ENCODE results near the gene LRPPRC.

The LRPPRC gene

DNA sequence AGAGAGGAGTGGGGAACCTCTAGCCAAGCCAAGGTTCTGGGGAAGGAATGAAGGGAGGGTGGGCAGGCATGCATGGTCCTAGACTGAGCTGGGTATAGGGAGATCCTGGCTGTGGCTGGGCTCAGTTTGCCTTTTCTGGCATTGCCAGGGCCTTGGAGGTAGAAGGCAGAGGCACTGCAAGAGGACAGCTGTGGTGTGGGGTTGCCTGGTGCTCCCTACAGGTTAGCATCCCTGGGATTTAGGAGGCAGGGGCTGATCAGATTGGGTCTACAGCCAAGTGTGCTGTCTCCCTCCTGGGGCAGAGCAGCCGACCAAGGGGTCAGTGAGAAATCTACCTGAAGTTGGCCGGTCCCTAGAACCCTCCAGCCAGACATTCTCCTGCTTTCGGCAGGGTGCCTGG lies 141.1 kb downstream of the LRPPRC start:
- DNase-seq (ENCODE audit: low spot score): peak; percentile 2

DNA sequence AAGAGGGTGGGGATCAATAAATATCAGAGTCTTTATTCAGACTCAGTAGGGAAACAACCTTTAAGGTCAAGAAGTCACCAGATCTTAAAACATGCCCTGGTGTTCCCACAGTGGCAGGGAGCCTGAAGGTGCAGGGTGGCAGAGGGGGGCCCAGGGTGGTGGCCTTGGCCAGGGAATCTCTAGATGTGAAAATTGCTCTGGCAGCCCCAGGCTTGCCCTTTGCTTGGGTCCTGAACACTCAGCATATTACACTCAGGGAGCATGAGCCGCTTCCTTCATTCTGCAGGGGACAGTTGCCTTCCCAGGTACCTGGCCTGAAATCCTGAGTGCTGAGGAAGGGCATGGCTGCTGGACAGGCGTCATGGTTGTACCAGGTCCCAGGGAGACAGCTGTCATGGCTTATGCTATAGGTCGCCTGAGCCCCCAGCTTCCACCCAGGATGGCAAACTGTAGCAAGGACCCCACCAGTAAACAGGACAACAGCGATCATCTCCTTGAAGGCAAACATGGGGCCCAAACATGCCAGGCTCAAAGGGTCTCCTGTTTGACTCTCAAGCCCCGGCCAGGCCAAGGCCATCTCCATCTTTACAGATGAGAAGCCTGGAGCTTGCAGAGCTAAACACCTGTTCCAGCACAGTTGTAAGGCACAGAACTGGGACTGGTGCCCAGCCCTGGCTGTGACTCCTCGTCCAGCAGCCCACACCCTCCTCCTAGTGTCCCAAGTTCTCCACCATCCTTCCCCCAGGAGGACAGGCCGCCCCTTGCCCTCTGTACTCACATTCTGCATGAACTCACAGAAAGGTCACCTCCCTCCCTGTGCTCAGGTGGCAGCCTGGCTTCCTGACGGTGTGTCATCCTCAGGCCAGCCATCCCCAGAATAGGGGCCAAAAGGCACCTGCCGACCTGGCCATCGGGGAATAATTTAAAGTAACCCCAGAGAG lies 142.4 kb downstream of the LRPPRC start:
- DNase-seq (ENCODE audit: low spot score): peak; percentile 7

DNA sequence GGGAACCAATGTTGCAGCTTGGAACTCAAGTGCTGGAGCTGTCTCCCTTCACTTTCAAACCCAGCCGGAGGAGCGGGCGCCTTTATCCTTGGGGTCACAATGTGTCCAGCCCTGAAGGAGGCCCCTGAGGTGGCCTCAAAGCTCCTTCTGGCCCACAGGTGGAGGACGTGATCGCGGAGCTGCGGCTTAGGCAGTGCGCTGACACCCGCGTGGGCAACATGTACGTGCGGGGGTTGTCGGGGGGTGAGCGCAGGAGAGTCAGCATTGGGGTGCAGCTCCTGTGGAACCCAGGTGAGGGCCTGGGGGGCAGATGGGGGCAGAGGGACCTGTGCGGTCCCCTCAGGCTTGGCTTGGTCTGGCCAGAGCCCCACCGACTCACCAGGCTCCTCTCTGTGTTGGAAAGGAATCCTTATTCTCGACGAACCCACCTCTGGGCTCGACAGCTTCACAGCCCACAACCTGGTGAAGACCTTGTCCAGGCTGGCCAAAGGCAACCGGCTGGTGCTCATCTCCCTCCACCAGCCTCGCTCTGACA lies 143.5 kb downstream of the LRPPRC start:
- peak; percentile 4 for DNase-seq (ENCODE audit: low spot score)

DNA sequence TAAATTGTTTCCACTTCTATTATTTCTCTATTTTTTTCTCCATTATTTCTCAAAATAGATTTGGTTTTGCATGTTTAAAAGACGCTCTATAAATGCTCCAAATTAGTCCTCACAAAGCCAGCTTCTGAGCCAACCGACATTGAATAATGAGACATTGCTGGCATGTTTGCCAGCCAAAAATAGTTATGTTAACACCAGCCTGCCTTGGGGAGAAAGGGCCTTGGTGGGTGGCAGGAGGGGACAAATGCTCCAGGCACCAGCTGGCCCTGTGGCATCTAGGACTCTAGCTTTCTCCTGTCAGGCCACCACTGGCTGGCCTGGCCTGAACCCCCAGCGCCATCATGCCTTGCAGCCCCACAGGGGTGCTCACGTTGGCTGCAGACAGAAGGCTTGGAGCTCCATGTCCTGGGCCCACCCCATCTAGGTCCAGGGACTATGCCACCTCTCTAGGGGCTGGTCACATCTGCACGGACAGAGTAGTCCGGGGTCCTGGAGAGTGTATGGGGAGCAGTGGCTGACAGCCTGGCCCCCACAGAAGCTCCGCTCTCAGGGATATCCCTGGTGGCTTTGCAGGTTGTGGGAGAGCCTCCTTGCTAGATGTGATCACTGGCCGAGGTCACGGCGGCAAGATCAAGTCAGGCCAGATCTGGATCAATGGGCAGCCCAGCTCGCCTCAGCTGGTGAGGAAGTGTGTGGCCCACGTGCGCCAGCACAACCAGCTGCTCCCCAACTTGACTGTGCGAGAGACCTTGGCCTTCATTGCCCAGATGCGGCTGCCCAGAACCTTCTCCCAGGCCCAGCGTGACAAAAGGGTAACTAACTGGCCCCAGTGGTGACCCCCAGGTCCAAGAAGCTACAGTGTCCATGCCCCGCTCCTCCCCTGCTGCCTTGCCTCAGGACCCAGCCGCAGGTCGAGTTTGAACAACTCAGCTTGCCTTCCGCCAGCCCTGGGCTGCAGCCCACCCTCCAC lies 144.5 kb downstream of the LRPPRC start:
- DNase-seq (ENCODE audit: low spot score): peak; percentile 5

DNA sequence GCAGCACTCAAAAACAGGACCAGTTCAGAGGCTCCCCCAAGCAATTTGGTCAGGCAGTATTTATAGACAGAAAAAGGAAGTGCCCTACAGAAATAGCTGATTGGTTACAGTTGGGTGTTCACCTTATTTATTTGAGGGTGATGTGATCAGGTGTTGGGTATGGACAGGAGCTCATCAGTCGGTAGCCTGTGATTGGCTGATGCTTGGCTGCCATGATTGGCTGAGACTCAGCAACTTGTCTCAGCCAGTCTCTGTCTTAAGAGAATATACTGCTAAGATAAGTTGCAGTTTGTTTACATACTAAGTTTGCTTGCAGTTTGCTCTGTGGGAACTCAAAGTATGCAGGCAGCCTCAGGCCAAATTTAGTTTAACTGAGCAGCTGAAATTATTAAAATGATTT lies 147.6 kb downstream of the LRPPRC start:
- DNase-seq (ENCODE audit: low spot score): peak; percentile 2

DNA sequence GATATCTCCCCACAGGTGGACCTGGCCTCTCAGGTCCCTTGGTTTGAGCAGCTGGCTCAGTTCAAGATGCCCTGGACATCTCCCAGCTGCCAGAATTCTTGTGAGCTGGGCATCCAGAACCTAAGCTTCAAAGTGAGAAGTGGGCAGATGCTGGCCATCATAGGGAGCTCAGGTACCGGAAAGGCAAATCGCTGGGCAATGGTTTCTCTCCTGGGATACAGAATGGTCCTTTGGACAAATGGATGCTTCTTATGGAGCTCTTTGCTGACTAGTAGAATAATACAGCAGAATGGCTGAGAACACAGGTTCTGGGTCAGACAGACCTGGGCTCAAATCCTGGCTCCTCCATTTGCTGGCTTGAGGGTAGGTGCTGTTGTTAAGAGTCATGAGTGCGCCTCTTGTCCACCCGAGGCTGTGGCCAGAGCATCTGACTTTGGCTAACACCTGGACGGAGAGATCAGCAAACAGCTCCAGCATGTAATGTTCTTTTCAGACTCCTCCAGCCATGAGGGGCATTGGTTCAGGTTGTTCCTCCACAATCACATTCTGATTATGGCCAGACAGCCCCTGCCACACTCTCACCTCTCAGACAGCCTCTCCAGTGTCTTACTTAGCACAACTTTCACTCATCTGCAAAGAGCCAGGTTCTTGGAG lies 149.5 kb downstream of the LRPPRC start:
- DNase-seq (ENCODE audit: low spot score): peak; percentile 2

DNA sequence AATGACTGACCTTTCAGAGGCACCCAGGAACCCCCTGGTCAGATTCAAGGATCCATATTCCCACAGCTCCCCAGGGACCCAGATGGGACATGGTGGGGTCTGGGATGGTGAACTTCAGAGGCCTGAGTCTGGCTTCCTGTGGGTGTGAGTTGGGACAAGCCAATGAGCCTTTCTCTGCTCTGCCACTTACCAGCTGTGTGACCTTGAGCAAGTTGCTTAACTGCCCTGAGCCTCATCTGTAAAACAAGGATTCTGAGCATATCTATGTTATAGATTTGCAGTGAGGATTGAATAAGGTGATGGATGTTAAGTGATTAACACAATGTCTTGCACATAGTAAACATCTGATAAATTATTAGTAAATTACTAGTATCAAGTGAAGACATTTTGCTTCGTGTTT lies 150.6 kb downstream of the LRPPRC start:
- no peak for DNase-seq (ENCODE audit: low spot score)

DNA sequence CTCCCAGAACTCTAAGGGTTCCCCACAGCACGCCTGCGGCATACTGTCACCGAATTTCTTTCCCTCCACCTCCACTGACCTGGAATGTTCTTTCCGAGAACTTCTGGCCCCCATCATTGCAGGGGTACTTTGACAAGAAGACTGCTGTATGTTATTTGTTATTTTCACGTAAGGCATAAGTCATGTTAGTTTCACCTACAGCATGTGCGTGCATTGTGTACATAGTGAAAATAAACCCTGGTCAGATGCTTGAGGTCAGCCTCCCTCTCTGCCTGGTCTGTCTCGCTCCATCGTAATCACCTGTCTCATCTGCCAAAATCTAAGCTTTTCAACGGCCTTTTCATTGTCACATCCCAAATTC lies 152.9 kb downstream of the LRPPRC start:
- DNase-seq (ENCODE audit: low spot score): no peak

DNA sequence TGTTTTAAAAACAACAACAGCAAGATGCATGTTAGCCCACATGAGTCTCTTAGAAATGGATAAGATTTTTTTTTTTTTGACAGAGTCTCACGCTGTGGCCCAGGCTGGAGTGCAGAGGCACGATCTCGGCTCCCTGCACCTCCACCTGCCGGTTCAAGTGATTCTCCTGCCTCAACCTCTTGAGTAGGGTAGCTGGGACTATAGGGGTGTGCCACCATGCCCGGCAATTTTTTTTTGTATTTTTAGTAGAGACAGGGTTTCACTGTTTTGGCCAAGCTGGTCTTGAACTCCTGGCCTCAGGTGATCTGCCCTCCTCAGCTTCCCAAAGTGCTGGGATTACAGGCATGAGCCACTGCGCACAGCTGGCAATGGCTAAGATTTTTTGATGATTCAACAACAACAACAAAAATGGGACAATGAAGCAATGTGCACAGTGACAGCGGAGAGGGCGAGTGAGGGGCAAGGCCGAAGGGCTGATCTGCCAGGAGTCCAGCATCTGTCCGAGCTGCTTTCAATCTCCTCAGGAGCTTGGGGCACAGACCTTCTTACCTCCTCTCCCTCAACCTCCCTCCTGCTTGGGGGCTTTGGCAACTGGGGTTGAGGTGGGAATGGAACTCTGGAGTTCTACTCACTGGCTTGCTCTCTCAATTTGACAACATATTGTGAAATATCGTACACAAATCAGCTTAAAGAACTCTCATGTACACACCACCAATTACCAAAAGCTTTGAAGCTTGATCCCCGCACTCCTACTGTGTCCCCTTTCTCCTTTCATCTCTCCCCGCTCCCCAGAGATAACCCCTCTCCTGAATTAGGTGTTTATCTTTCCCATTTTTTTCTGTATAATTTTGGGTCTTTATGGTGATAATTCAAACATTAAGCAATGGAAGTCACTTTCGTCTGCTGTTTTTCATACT lies 153.6 kb downstream of the LRPPRC start:
- DNase-seq (ENCODE audit: low spot score): peak; percentile 2

DNA sequence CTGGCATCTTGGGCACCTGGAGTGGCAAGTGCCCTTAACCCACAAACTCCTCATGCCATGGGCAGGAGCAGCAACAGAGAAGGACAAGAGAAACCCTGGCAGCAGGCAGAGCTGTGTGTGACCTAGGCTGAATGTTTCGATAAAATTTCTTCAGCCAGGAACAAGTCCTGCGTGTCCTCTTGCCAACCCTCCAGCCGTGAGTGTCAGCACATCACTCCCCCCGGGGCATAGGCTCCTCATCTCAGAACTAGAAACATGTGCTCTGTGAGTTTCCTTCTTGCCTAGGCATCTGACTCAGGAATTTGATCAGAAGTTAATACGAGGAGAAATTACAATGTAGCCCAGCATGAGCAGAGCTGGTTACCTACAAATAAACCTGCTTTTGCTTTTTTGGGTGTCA lies 154.8 kb downstream of the LRPPRC start:
- DNase-seq (ENCODE audit: low spot score): peak; percentile 12

DNA sequence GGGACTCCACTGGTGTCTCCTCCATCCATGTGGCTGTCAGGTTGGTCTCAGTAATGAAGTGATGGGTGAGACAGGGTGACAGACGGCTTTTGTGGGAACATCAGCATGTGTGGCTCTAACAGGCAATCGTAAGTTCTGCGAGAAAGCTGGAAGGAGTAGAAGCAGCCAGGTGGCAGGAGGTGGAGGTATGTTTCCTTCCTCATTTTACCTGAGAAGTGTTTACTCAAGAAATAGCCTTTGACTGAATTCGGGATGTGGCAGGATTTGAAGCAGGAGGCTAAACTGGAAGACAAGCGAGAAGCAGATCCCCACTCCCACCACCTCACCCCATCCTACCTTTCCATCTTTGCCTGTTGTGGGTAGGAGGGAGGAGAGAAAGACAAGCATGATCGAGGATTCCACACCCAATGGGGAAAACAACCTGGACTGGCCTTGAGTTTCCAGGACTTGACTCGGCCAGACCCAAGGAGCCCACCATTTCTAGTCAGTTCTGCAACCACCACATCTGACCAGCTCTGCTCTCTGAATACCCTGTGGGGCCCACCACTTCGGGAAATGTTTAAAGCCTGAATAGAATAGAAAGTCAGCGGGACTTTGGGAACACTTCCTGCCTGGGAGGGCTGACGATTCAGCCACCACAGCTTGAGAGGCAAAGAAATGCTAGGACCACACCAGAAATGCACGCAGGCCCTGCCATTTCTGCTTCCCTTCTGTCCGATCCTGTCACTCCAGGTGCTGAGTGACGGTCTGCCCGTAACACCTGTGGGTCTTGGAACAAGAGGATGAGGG lies 155.8 kb downstream of the LRPPRC start:
- peak; percentile 4 for DNase-seq (ENCODE audit: low spot score)

DNA sequence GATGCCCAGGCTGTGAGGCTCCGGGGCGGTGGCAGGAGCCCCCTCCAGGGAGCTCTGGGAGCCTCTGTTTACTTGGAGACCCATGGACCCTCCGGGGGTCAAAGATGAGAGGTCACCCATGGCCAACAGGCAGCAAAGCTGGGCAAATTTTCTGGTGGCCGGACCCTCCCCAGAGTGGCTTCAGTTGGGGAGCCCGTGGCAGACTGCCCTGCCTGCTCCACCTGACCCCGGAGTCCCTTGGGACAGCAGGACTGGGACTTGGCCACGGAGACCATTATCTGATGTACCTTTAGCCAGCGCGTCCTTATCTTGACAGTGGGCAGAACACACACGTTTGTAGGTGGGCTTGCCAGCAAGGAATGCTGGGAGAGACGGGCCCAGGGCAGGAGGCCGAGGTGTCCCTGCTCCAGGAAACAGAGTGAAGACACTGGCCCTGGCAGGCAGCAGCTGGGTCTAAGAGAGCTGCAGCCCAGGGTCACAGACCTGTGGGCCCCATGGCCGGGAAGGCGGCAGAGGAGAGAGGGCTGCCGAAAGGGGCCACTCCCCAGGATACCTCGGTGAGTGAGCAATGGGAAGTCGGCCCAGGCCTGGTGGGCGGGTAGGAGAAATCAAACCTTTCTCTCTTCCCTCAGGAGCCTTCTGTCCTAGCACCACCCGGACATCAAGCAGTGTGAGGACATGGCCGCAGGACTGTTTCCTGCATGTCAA lies 157.1 kb downstream of the LRPPRC start, which contains the start of the genes ABCG5 and ABCG8:
ABCG5 (minus strand) TSS at position 280 of the 708 bp plus-strand sequence; CDS start at position 120, 160 bp downstream.
ABCG8 (plus strand) TSS at position 412 of the 708 bp plus-strand sequence; CDS start at position 495, 83 bp downstream.
- peak; percentile 9 for DNase-seq (ENCODE audit: low spot score)

DNA sequence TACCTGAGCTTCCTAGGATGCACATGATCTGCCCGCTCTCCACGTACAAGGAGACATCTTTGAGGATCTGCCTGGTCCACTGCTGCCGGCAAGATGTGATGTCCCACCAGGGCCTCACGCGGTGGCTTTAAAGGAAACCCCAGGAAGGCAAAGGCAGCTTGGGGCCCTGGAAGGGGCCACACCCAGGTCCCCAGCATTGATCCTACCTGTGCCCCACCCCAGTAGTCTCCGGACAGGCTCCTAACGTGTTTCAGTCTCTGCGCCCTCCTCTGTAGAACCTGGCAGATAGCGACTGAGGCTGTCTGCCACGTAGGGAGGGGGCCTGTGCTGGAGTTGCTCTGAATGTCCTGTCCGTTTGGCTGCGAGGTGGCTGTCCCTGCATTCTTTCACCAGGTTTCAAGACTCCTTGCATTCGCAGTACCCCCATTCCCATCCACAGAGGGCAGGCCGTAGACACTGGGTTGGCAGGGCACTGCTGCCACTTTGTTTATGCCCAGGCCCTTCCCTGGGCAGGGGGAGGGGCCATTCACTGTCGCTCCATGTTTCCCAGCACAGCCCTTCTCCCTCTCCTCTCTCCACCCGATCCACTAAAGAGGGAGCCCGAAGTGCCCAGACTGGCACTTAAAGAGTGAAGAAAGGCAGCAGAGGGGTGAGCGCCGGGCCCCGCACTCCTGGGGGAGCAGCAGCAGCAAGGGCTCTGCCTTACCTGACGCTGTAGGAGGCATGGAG lies 157.8 kb downstream of the LRPPRC start:
- peak; percentile 2 for DNase-seq (ENCODE audit: low spot score)

DNA sequence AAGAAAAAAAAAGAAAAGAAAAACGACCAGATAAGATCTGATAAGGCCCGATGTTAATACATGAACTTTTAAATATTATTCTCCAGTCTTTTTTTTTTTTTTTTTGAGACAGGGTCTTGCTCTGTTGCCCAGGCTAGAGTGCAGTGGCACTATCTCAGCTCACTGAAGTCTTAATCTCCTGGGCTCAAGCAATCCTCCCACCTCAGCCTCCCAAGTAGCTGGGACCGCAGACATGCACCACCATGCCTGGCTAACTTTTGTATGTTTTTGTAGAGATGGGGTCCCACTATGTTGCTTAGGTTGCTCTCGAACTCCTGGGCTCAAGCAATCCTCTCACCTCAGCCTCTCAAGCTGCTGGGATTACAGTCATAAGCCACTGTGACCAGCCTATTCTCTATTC lies 158.8 kb downstream of the LRPPRC start:
- no peak for DNase-seq (ENCODE audit: low spot score)
